Measurements from ENCODE around the gene TMEM168.

Gene TMEM168

DNA sequence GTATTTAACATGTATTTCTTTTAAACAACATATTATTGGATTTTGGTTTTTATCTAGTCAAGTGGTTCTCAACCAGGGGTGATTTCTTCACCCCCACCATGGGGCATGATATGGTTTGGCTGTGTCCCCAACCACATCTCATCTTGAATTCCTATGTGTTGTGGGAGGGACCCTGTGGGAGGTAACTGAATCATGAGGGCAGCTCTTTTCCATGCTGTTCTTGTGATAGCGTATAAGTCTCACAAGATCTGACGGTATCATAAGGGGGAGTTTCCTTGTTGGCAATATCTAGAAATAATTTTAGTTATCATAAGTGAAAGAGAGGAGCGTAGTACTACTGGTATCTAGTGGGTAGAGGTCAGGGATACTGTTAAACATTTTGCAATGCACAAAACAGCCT lies 37.6 kb downstream of the TMEM168 start:
- H3K4me1 ChIP-seq (ENCODE audit: insufficient read depth, low read length, severe bottlenecking), result no peaks in the 10 kb centered on the region
- no peak for TF ChIP-seq CTCF (IDR thresholded peaks at IDR 0.05; ENCODE audit: low read length)
- no peak for TF ChIP-seq EZH2 (IDR thresholded peaks at IDR 0.05; ENCODE audit: borderline replicate concordance, low read length)
- H3K9ac ChIP-seq (ENCODE audit: low read length), result no peak overlapping the region
- no peaks in the 10 kb centered on the region for H3F3A ChIP-seq (ENCODE audit: insufficient read depth, low read length)
- H2AFZ ChIP-seq (ENCODE audit: low read length), result no peak overlapping the region
- H3K9me3 ChIP-seq (ENCODE audit: low read length), result no peaks in the 10 kb centered on the region
- no peaks in the 10 kb centered on the region for H4K20me1 ChIP-seq (ENCODE audit: insufficient read depth, low read length)
- H3K36me3 ChIP-seq (ENCODE audit: insufficient read depth, low read length), result no peaks in the 10 kb centered on the region
- no peak overlapping the region for H3K4me2 ChIP-seq (ENCODE audit: low read length)
- no peak overlapping the region for H3K4me3 ChIP-seq (ENCODE audit: low read depth, low read length, poor library complexity, severe bottlenecking)
- no peaks in the 10 kb centered on the region for H3K27me3 ChIP-seq (ENCODE audit: insufficient read depth, low read length)
- H3K79me2 ChIP-seq (ENCODE audit: insufficient read depth, low read length), result no peaks in the 10 kb centered on the region
- no peak overlapping the region for H3K27ac ChIP-seq (ENCODE audit: low read depth, low read length, poor library complexity, severe bottlenecking)
- H3K9me2 ChIP-seq (ENCODE audit: low read depth, low read length), result no peaks in the 10 kb centered on the region

- H4K20me1 ChIP-seq (ENCODE audit: insufficient read depth, low read length), result no peaks in the 10 kb centered on the region
- TF ChIP-seq CTCF (IDR thresholded peaks at IDR 0.05; ENCODE audit: low read length) (peak; percentile 60), EZH2 (IDR thresholded peaks at IDR 0.05; ENCODE audit: borderline replicate concordance, low read length) (no peak)
These were observed 40.4 kb downstream of the TMEM168 start for GRCh38 chr7:112749775-112750174.

GRCh38 chr7:112748381-112748780 lies 41.8 kb downstream of the TMEM168 start:
- Histone ChIP-seq H3K36me3 (ENCODE audit: insufficient read depth, low read length) (no peaks in the 10 kb centered on the region), H3K4me1 (ENCODE audit: insufficient read depth, low read length, severe bottlenecking) (no peaks in the 10 kb centered on the region), H3K9me3 (ENCODE audit: low read length) (no peaks in the 10 kb centered on the region), H3K4me3 (ENCODE audit: low read depth, low read length, poor library complexity, severe bottlenecking) (no peak overlapping the region), H3K27ac (ENCODE audit: low read depth, low read length, poor library complexity, severe bottlenecking) (no peak overlapping the region), H4K20me1 (ENCODE audit: insufficient read depth, low read length) (no peaks in the 10 kb centered on the region), H2AFZ (ENCODE audit: low read length) (no peak overlapping the region), H3K9ac (ENCODE audit: low read length) (no peak overlapping the region), H3F3A (ENCODE audit: insufficient read depth, low read length) (no peaks in the 10 kb centered on the region), H3K27me3 (ENCODE audit: insufficient read depth, low read length) (no peaks in the 10 kb centered on the region), H3K79me2 (ENCODE audit: insufficient read depth, low read length) (no peaks in the 10 kb centered on the region), H3K9me2 (ENCODE audit: low read depth, low read length) (no peaks in the 10 kb centered on the region), H3K4me2 (ENCODE audit: low read length) (no peak overlapping the region)
- no peak for TF ChIP-seq CTCF (IDR thresholded peaks at IDR 0.05; ENCODE audit: low read length)
- no peak for TF ChIP-seq EZH2 (IDR thresholded peaks at IDR 0.05; ENCODE audit: borderline replicate concordance, low read length)

More at GRCh38 chr7:112749775-112750174, 40.4 kb downstream of the TMEM168 start:
- Histone ChIP-seq H3K9me3 (ENCODE audit: low read length) (no peaks in the 10 kb centered on the region), H3K27ac (ENCODE audit: low read depth, low read length, poor library complexity, severe bottlenecking) (no peak overlapping the region), H2AFZ (ENCODE audit: low read length) (no peak overlapping the region), H3K27me3 (ENCODE audit: insufficient read depth, low read length) (no peaks in the 10 kb centered on the region), H3K4me2 (ENCODE audit: low read length) (no peak overlapping the region), H3K36me3 (ENCODE audit: insufficient read depth, low read length) (no peaks in the 10 kb centered on the region), H3K79me2 (ENCODE audit: insufficient read depth, low read length) (no peaks in the 10 kb centered on the region), H3K9me2 (ENCODE audit: low read depth, low read length) (no peaks in the 10 kb centered on the region), H3K4me3 (ENCODE audit: low read depth, low read length, poor library complexity, severe bottlenecking) (no peak overlapping the region), H3K4me1 (ENCODE audit: insufficient read depth, low read length, severe bottlenecking) (no peaks in the 10 kb centered on the region), H3F3A (ENCODE audit: insufficient read depth, low read length) (no peaks in the 10 kb centered on the region), H3K9ac (ENCODE audit: low read length) (no peak overlapping the region)
